GM21825 (cell line): ENCODE data around the gene TENM4.
"Not testable (repeated sequence)": the region's sequence is repeated elsewhere in the genome, so short reads cannot be mapped to it uniquely, and the experiment has no call there.

Experiments
- ATAC-seq: cut with Tn5 transposase; IDR thresholded peaks from one replicate; pipeline ENCODE4 v1.9.1; 2021; ENCODE audit warnings: mild to moderate bottlenecking, moderate library complexity; ENCODE audit not compliant: unreplicated experiment

TENM4 gene

DNA sequence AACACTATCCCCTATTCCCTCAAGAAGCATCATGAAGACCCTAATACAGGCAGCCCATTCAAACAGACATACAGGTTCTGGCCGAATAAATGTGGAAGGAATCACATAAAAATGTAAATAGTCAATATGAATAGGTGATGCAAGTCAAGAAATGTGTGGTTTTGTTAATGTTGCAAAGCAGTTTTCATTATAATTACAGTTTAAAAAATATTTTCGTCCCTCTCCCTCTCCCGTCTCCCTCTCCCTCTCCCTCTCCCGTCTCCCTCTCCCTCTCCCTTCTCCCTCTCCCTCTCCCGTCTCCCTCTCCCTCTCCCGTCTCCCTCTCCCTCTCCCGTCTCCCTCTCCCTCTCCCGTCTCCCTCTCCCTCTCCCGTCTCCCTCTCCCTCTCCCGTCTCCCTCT lies 250.3 kb downstream of the TENM4 start:
- not testable (repeated sequence) for ATAC-seq

GRCh38 chr11:79189601-79190000 lies 251.2 kb downstream of the TENM4 start:
- ATAC-seq: no peak

DNA sequence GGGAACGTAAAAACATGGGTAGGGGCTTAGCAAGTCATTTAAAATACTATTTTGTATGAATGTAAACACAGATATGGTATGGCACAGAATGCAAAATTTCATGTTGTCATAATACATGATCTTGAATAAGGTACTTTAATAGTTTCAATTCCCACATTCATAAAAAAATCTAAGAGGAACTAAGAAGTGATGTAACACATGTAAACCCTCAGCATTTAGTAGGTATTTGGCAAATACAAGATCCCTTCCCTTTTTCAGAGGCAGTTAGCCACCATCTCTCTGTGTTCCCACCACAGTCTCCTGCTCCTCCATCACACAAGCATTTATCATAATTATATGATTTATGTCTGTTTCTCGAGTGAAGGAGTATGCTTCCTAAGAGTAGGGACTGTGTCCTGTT lies 251.8 kb downstream of the TENM4 start:
- no peak for ATAC-seq

DNA sequence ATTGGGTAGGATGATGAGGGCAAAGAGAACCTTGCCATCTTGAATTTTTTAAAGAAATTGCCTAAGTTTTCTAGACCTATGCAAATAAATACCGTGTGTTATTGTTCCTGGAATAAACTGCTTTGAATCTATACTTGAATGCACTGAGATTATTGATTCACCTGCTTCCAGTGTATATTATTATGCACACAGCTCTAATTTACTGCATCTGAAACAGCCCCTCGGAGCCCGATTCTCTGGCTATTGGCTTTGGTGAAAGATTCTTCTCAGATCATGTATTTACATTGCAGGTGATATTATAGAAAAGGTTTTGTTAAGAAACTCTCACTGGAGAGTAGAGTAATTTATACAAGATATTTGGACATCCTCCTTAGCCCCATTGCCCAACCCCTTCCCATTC lies 254.2 kb downstream of the TENM4 start:
- ATAC-seq: no peak

DNA sequence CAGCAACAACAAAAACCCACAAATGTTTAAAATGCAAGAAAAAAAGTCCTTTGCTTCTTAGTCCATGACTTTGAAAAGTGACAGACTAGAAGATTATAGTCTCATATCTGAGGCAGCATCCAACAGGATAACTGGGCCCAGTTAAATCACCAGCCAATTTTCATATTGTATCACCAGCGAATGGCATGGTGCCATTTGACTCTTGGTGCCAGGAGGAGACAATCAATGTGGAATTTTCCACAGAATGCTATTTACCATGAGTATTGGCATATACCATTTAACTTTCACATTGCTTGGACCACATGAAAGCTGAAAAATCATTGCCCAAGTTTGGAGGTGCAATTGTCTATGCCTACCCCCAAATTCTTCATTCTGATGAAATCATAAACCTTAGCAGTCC lies 255.5 kb downstream of the TENM4 start:
- ATAC-seq: no peak

DNA sequence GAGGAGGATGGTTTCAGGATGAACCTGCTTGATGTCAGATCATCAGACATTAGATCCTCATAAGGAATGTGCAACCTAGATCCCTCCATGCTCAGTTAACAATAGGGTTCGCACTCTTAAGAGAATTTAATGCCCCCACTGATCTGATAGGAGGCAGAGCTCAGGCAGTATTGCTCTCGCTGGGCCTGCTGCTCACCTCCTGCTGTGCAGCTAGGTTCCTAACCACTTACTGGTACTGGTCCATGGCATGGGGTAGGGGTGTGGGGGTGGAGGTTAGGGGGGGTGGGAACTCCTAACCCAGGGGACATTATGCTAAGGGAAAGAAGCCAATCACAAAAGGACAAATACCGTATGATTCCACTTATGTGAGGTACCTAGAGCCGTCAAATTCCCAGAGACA lies 256.5 kb downstream of the TENM4 start:
- no peak for ATAC-seq

DNA sequence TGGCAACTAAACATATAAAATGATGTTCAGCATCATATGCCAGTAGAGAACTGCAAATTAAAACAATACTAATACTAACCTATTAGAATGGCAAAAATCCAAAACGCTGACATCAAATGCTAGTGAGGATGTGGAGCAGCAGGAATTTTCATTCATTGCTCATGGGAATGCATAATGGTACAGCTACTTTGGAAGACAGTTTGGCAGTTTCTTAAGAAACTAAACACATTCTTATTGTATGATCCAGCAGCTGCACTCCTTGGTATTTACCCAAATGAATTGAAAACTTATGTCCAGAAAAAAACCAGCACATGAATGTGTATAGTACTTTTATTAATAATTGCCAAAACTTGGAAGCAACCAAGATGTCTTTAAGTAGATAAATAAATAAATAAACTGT lies 258.0 kb downstream of the TENM4 start:
- no peak for ATAC-seq

- no peak for ATAC-seq
Observed at GRCh38 chr11:79179087-79179486, 261.7 kb downstream of the TENM4 start.

DNA sequence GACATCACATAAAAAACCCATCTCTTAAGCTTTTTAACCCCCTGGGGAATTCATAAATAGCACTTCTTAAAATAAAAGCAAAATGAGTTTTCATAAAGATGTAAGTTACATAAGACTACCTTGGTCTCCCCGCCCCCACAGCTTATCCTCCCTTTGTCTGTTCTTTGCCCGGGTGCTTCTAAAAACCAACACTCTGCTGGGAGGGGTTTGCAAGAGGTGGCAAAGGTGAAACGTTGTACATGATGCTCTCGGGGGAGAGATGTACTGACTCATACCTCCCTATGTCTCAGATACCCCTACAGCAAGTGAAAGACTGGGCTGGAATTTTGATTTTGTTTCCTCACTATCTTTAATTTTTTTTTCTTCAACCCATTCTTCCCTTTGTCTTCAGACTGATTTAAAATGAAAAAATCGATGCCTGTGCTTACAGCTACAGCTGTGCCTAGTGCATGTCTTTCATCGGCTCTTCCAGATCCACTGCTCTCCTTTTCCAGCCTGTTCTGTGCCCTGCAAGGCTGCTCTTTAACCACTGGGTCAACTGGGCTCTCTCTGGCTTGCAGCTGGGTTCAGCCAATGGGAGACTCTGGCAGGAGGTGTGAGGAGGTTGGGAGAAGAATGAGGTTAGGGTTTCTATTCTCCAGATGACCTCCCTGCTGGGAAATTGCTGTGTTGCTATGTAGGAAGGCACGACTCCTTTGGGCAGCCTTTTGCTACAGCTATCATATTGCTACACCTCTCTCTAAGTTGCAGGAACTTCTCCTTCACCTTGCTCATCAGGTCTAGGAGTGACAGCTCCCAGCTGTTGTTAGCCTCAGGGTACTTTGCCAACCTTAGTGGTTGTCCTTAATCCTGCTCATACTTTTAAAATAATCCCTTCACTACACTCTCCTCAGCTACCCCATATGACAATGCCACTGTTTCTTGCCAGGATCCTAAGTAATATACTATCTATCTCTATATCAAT lies 266.5 kb downstream of the TENM4 start:
- no peak for ATAC-seq

DNA sequence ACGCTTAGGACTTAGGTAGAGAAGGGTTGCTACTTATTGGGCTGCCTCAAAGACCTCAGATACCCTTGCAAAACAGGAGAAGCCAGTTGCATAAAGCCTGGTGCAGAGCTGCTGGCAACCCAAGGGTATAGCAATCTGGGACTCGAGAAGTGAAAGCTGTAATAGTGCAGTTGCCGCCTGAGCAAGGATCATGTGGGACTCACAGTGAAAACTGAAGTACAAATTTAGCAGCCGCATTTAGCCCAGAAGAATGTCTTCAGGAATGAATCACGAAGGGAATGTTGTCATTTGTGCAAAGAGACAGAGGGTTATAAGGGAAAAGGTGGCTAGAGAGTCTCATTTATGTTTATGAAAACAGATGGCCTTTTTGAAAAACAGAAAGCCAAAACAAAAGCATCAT lies 267.2 kb downstream of the TENM4 start:
- no peak for ATAC-seq

- no peak for ATAC-seq
Observed at GRCh38 chr11:79170321-79170720, 270.5 kb downstream of the TENM4 start.

- ATAC-seq: no peak
Observed at GRCh38 chr11:79168530-79169110, 272.2 kb downstream of the TENM4 start.

- ATAC-seq: no peak
Observed at GRCh38 chr11:79167510-79168188, 273.2 kb downstream of the TENM4 start.

DNA sequence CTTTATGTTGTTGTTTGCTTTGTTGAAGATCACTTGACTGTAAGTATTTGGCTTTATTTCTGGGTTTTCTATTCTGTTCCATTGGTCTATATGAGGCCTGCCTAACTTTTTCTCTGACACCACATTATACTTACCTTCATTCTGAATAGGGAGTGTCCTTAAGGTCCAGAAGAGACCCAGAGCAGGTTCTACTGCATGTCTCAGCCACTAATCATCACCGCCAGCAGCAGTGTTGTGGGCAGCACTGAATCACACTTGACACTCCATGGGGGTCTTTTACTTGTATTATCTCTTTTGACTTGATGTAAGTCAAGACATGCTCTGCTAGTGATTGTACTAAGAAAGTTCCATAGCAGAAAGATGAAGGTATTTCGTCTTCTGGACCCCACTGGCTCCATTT lies 274.9 kb downstream of the TENM4 start:
- ATAC-seq: no peak

DNA sequence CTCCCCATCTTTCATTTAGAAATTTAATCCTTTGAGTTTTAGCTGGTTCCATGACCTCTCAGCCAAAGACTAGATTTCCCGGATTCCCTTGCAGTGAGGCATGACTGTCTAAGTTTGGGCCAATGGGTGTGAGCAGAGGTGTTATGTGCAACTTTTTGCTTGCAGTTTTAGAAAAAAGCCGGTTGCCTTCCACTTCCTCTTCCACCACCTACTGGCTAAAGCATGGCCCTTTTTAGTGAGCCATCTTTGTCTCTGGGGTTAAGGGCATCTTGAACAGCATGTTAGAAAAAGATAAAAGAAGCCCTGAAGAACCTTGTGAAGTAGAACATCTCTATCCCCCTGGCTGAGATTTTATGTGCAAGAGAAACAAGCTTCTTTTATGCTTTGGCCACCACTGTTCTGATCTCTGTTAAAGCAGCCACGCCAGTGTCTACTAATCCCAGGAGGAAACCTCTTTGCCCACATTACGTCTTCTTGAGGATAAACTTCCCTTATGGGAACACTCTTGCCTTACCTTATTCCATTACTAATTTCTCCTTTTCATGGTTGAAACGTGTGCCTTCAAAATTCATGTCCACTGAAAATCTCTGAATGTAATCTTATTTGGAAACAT lies 279.9 kb downstream of the TENM4 start:
- ATAC-seq: no peak

- ATAC-seq: no peak
Observed at GRCh38 chr11:79159657-79160450, 281.0 kb downstream of the TENM4 start.

DNA sequence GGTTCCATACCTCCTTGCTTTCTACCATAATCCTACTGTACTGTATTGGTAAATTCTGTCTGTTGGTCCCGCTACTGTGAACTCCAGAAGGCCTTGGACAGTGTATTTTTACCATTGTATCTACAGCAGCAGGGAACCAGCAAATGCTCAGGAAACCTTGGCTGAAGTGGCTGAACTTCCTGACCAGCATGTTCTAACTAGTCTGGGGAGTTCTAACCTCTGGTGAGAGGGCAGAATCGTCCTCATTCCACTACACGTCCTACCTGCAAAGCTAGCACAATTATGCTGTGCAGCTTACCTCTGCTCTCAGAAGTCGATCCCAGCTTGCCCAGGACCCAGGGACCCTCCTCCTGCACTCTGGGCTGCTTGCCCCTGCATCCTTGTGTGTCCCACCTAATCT lies 283.1 kb downstream of the TENM4 start:
- no peak for ATAC-seq

GRCh38 chr11:79156031-79156430 lies 284.8 kb downstream of the TENM4 start:
- ATAC-seq: no peak

- no peak for ATAC-seq
Observed at GRCh38 chr11:79155237-79155636, 285.6 kb downstream of the TENM4 start.

DNA sequence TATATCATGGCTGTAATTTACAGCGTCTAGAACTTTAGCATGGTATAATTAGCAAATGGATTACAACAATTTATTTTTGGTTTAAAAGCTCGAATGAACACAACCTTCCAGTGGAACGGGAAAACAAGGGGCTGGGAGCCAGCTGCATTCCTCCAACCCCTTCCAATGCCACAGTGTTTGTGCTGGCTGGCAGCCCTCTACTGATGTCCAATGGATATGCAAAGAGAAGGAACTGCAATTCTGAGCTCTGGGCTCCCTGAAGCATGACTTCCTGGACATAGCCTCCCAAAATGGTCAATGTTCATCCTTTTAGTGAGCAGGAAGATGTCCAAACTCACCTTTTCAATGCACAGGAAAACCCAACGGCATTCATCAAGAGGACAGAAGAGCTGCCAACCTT lies 288.3 kb downstream of the TENM4 start:
- no peak for ATAC-seq

GRCh38 chr11:79151396-79151795 lies 289.4 kb downstream of the TENM4 start:
- ATAC-seq: no peak
